K562 (cell line): ENCODE results near the gene ANKLE1. TPM values are rescaled to one million over a fixed set of nuclear protein-coding genes. Genes with fewer than 3 reads are reported as not detected.

Experiments
- ATAC-seq: fragments of 200-7000 bp; cut with Tn5 transposase; 3 replicates; pipeline ENCODE4 v1.9.1; 2020; ENCODE audit warnings: moderate library complexity
- BruUV-seq: library from RNA; stranded (reverse); fragments of 400-500 nt; replicated peaks from 2 replicates; lab custom pipeline; 2021; lab: Mats Ljungman, UMichigan
- CTCF ChIA-PET: fragments of 300-600 bp; formaldehyde crosslinking; extraction: SDS; loops from one replicate; lab custom pipeline; 2021; ENCODE audit warnings: low intra/inter-chr PET ratio; lab: Yijun Ruan, JAX
- POLR2A ChIA-PET: fragments of 300-600, 350-650 bp; sonication (Branson Sonifier 250); formaldehyde crosslinking; extraction: SDS; loops from one replicate; lab custom pipeline; 2021; ENCODE audit warnings: antibody characterized with exemption, inconsistent platforms; lab: Yijun Ruan, JAX
- DNase-seq, 4 experiments: peaks; one replicate each; pipeline versions ENCODE4 v3.0.0 to v3.0.0-alpha.2; 2011 to 2018; ENCODE audit warnings: low spot score in 3 of 4, mixed read lengths in 3 of 4; ENCODE audit errors: extremely low read depth in 1 of 4
- FAIRE-seq: peaks from 2 replicates; lab custom pipeline; 2011; peaks lifted over from hg19 to GRCh38; lab: Jason Lieb, UNC
- H2AFZ ChIP-seq: 2 replicates; pipeline ENCODE4 v1.6.0; 2011; ENCODE audit warnings: low read depth, low read length, control low read depth, inconsistent platforms
- H3K27ac ChIP-seq: fragments of 200-600 bp; 3 replicates; pipeline ENCODE4 v1.8.0; 2011; ENCODE audit warnings: low read depth, mild to moderate bottlenecking, control low read depth, inconsistent platforms, low read length, moderate library complexity, mixed read lengths; ENCODE audit errors: extremely low read depth
- H3K27me3 ChIP-seq, 2 experiments: fragments of 300-600 bp in 1 of 2; 2 replicates in 1 of 2; 3 replicates in 1 of 2; pipeline versions ENCODE4 v1.6.0 to v1.8.0; 2011; ENCODE audit warnings: inconsistent platforms in 2 of 2, low read length in 2 of 2, mild to moderate bottlenecking in 1 of 2, mixed read lengths in 1 of 2, moderate library complexity in 1 of 2; ENCODE audit not compliant: control insufficient read depth in 2 of 2, insufficient read depth in 2 of 2
- H3K36me3 ChIP-seq: fragments of 300-600 bp; 3 replicates; pipeline ENCODE4 v1.8.0; 2011; ENCODE audit warnings: mild to moderate bottlenecking, low read length, inconsistent platforms; ENCODE audit not compliant: control insufficient read depth, insufficient read depth
- H3K4me1 ChIP-seq, 2 experiments: fragments of 200-600 bp in 1 of 2; replicated peaks in 1 of 2; 2 replicates in 1 of 2; 3 replicates in 1 of 2; pipeline versions ENCODE4 v1.5.1 to v1.8.0; 2011; ENCODE audit warnings: inconsistent platforms in 2 of 2, low read length in 2 of 2, mild to moderate bottlenecking in 1 of 2, mixed read lengths in 1 of 2, moderate library complexity in 1 of 2; ENCODE audit not compliant: control insufficient read depth in 2 of 2, insufficient read depth in 2 of 2
- H3K4me2 ChIP-seq: 2 replicates; pipeline ENCODE4 v1.6.1; 2011; ENCODE audit warnings: low read length, control low read depth, inconsistent platforms, mixed read lengths; ENCODE audit not compliant: insufficient read depth
- H3K4me3 ChIP-seq: fragments of 200-600 bp; sonication (generic), shearing (Covaris generic); 2 replicates; pipeline ENCODE4 v1.5.1; 2016; ENCODE audit warnings: control low read depth, inconsistent platforms
- H3K79me2 ChIP-seq: fragments of 200-600 bp; 3 replicates; pipeline ENCODE4 v1.8.0; 2011; ENCODE audit warnings: low read length, inconsistent platforms; ENCODE audit not compliant: control insufficient read depth, insufficient read depth
- H3K9ac ChIP-seq, 2 experiments: 2 replicates each; pipeline versions ENCODE4 v1.6.0 to v1.6.1; 2011; ENCODE audit warnings: low read depth in 2 of 2, low read length in 2 of 2, control low read depth in 1 of 2, inconsistent platforms in 1 of 2, mild to moderate bottlenecking in 1 of 2, mixed read lengths in 1 of 2; ENCODE audit not compliant: insufficient read depth in 1 of 2
- H3K9me1 ChIP-seq: one replicate; pipeline ENCODE4 v1.6.0; 2011; ENCODE audit warnings: inconsistent platforms, mild to moderate bottlenecking, low read length, moderate library complexity; ENCODE audit not compliant: control insufficient read depth, insufficient read depth
- H3K9me3 ChIP-seq: replicated peaks from 2 replicates; pipeline ENCODE4 v1.5.1; 2011; ENCODE audit warnings: low read depth, low read length, inconsistent platforms; ENCODE audit not compliant: control insufficient read depth, insufficient read depth
- H4K20me1 ChIP-seq: replicated peaks from 2 replicates; pipeline ENCODE4 v1.6.1; 2011; ENCODE audit warnings: low read length, inconsistent platforms, mixed read lengths; ENCODE audit not compliant: control insufficient read depth, insufficient read depth
- CEBPB ChIP-seq: fragments of 450-650 bp; IDR thresholded peaks from 2 replicates; pipeline ENCODE4 v1.6.1; 2016; ENCODE audit warnings: missing genetic modification characterization, missing compliant biosample characterization
- CHD4 ChIP-seq: fragments of 200-600 bp; sonication (generic); IDR thresholded peaks from 3 replicates; pipeline ENCODE4 v1.6.1; 2012; ENCODE audit warnings: low read depth, mild to moderate bottlenecking, mixed read lengths, low read length, inconsistent platforms; ENCODE audit not compliant: insufficient read depth, insufficient replicate concordance, poor library complexity, severe bottlenecking
- PKNOX1 ChIP-seq: fragments of 450-650 bp; IDR thresholded peaks from 2 replicates; pipeline ENCODE4 v1.6.1; 2016
- POLR2AphosphoS5 ChIP-seq: IDR thresholded peaks from 2 replicates; pipeline ENCODE4 v1.6.1; 2011; ENCODE audit warnings: mild to moderate bottlenecking, low read depth, low read length, moderate library complexity; ENCODE audit not compliant: control insufficient read depth, insufficient read depth
- WGBS: fragments of 100-300 bp; shearing (Covaris generic); methylation state at CpG from one replicate; pipeline ENCODE4 v1.1.6; 2016; ENCODE audit warnings: low coverage, mixed read lengths; ENCODE audit not compliant: insufficient coverage; ENCODE audit errors: missing lambda C conversion rate; 5-methylcytosine and 5-hydroxymethylcytosine counted together
- in situ Hi-C: fragments of 300-500 bp; cut with MboI; formaldehyde crosslinking; loops from 4 replicates; pipeline ENCODE4 v1.15.0; 2018; ENCODE audit warnings: inconsistent platforms, mixed read lengths
- intact Hi-C: fragments of 100-400 bp; cut with micrococcal nuclease; formaldehyde crosslinking; loops from 2 replicates; pipeline ENCODE4 v1.14.2; 2022
- polyA plus RNA-seq, 8 experiments: library from polyadenylated mRNA; depleted of rRNA in 4 of 8; stranded (reverse) in 5 of 8; unstranded in 3 of 8; fragments of >200 nt; fragmentation: Nextera tagmentation in 2 of 8; fragmentation: Illumina TruSeq in 1 of 8; extraction: Ambion mirVana in 2 of 8; extraction: Trizol in 1 of 8; gene quantifications; 2 replicates each; pipeline versions ENCODE4 v1.2.1 to v1.2.3, GENCODE V29; 2011 to 2014; ENCODE audit warnings: inconsistent platforms in 1 of 8, missing spikeins in 1 of 8
- total RNA-seq, 7 experiments: library from RNA; depleted of rRNA in 6 of 7; stranded (reverse); fragments of >200 nt in 6 of 7; fragmentation: Illumina TruSeq in 2 of 7; extraction: Trizol in 2 of 7; gene quantifications; 2 replicates each; pipeline versions ENCODE4 v1.2.1 to v1.2.3, GENCODE V29; 2011 to 2021; ENCODE audit warnings: low replicate concordance in 1 of 7

Gene ANKLE1
- total and polyA plus RNA-seq, 9 of the 15 experiments (the other 6 are each of a cell fraction or from before 2014, with no cell fraction given) = 0.63 to 9.2 (median 2.9) TPM

GRCh38 chr19:17255150-17255621, 26.5 kb upstream of the ANKLE1 start:
- no peak for DNase-seq
- ChIA-PET POLR2A (interaction anchor here (1.5 to 2.0 kb wide), 2 partner anchors 12 to 54 kb away, joined by 4 to 9 read pairs; partner anchors contain the start of genes BABAM1 and DDA1), CTCF (no interaction called here)
- peaks cover 0 to 11% of the 10 kb centered on the region in 2 experiments; a peak in 2 of 5 replicates for H3K4me1 ChIP-seq
- intact Hi-C loops (no loop called here), in situ Hi-C loops (no loop called here)
- H3K4me2 ChIP-seq = no peak overlapping the region
- H3K4me3 ChIP-seq = no peak overlapping the region
- H2AFZ ChIP-seq = no peak overlapping the region
- no peaks in the 10 kb centered on the region for H3K9me3 ChIP-seq
- no peak for ATAC-seq
- peak overlapping the region in 1 of 2 experiments; percentile 35; a peak in 2 of 4 replicates for H3K9ac ChIP-seq
- BruUV-seq = no TSS peak
- no peak overlapping the region for H3K27ac ChIP-seq
- no peaks in the 10 kb centered on the region for H4K20me1 ChIP-seq
- TF ChIP-seq POLR2AphosphoS5 (no peak), CEBPB (0 out of 2 replicates have a peak, but pooled peaks have one; percentile 50), CHD4 (no peak), PKNOX1 (peak; percentile 68)
- H3K36me3 ChIP-seq = no peaks in the 10 kb centered on the region
- 61% methylated on average over 15 of the region's 18 CpGs for WGBS
- H3K27me3 ChIP-seq = no peaks in the 10 kb centered on the region
- H3K79me2 ChIP-seq = no peaks in the 10 kb centered on the region
- no peaks in the 10 kb centered on the region for H3K9me1 ChIP-seq
- no peak for FAIRE-seq
